ENCODE measurements around the gene PIP5K1B. TPM values are rescaled to one million over a fixed set of nuclear protein-coding genes. Genes with fewer than 3 reads are reported as not detected.

The PIP5K1B gene
- total RNA-seq, 1 donor from 2014 or later, result 1.3 TPM

DNA sequence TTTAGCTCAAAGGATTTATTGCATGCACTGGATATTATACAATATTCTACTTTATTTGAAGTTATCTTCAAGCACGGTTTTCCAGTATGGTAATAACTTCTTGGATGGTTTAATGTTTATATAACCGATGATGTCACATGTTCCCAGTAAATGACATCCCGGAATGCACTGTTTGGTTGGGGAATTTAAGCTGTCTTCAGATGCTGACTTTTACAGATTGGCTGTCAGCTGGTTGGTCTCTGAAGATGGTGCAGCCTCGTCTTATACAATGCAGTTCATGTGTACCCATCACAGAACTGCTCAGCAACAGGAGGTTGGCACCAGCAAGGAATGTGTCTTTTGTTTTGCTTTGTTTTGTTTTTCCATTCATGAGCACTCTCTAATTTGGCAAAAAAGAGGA is 165.0 kb downstream of the PIP5K1B start:
- Histone ChIP-seq H3K27me3 (ENCODE audit: insufficient read depth, low read length) (no peaks in the 10 kb centered on the region), H4K20me1 (ENCODE audit: insufficient read depth, low read length) (no peaks in the 10 kb centered on the region), H3K27ac (ENCODE audit: low read depth, low read length) (no peak overlapping the region), H3K4me2 (ENCODE audit: low read length) (no peak overlapping the region), H3K4me1 (ENCODE audit: insufficient read depth, low read length) (no peaks in the 10 kb centered on the region), H3K36me3 (ENCODE audit: insufficient read depth, low read length) (no peaks in the 10 kb centered on the region), H3K9ac (ENCODE audit: low read length) (no peak overlapping the region), H2AFZ (ENCODE audit: low read depth, low read length) (no peak overlapping the region), H3K79me2 (ENCODE audit: insufficient read depth, low read length) (no peaks in the 10 kb centered on the region), H3K9me3 (ENCODE audit: insufficient read depth, low read depth, low read length) (no peaks in the 10 kb centered on the region), H3K4me3 (ENCODE audit: insufficient read depth, low read depth, low read length) (no peak overlapping the region)
- H3K4me1 Mint-ChIP-seq (ENCODE audit: low read depth, unreplicated experiment), result no peaks in the 10 kb centered on the region
- no peaks in the 10 kb centered on the region for H3K9me3 Mint-ChIP-seq (ENCODE audit: unreplicated experiment)
- no peak for DNase-seq (ENCODE audit: low read depth)
- H3K27ac Mint-ChIP-seq (ENCODE audit: unreplicated experiment), result no peak overlapping the region
- H3K36me3 Mint-ChIP-seq (ENCODE audit: low read depth, unreplicated experiment), result no peaks in the 10 kb centered on the region
- TF ChIP-seq, protein P1, sequence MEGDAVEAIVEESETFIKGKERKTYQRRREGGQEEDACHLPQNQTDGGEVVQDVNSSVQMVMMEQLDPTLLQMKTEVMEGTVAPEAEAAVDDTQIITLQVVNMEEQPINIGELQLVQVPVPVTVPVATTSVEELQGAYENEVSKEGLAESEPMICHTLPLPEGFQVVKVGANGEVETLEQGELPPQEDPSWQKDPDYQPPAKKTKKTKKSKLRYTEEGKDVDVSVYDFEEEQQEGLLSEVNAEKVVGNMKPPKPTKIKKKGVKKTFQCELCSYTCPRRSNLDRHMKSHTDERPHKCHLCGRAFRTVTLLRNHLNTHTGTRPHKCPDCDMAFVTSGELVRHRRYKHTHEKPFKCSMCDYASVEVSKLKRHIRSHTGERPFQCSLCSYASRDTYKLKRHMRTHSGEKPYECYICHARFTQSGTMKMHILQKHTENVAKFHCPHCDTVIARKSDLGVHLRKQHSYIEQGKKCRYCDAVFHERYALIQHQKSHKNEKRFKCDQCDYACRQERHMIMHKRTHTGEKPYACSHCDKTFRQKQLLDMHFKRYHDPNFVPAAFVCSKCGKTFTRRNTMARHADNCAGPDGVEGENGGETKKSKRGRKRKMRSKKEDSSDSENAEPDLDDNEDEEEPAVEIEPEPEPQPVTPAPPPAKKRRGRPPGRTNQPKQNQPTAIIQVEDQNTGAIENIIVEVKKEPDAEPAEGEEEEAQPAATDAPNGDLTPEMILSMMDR (IDR thresholded peaks at IDR 0.05; ENCODE audit: insufficient read depth, low read depth, low read length), result no peak
- no peak for TF ChIP-seq EZH2 (IDR thresholded peaks at IDR 0.05; ENCODE audit: insufficient read depth, low read length)
- H3K4me3 Mint-ChIP-seq (ENCODE audit: unreplicated experiment), result no peak overlapping the region
- peaks cover 2% of the 10 kb centered on the region for H3K27me3 Mint-ChIP-seq (ENCODE audit: low read depth, unreplicated experiment)
- FAIRE-seq, result no peak

DNA sequence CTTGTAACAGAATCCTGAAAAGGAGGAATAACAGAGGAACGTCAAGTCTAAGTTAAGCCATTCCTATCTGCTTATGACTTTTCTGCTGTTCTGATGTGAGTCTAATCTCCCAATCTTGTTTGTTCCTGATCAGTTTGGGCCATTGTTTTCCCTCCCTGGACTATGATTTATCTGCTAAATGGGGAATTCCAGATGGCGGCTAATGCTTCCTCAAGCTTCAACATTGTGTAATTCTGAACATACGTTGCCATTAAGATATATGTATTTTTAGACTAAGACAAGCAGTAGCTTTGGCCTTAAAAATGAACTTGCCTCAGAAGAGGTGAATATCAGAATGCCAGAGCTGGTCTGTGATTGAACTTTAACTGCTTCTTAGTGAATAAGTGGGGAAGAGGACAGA is 166.2 kb downstream of the PIP5K1B start:
- Mint-ChIP-seq H3K4me1 (ENCODE audit: low read depth, unreplicated experiment) (no peaks in the 10 kb centered on the region), H3K27ac (ENCODE audit: unreplicated experiment) (no peak overlapping the region), H3K36me3 (ENCODE audit: low read depth, unreplicated experiment) (no peaks in the 10 kb centered on the region)

DNA sequence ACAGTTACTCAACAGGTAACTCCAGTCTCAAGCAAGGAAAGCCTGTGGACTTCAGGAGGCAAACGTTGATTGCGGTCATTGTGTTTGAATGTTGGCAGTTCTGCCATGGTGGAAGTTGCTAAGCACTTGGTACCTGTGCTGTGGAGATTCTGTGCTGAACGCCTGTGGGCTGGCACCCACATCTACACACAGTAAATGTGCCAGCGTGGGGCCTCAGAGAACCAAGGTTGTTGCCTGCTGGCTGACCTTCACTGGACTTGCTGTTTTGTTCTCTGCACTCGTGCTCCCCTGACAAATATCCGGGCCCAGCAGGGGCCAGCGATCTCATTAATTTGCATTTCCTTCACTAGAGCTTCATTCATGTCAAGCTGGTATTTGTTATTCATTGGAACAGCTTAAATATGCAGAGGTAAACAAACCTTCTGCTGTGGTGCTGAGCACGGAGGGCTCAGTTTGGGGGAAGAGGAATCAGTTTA is 167.0 kb downstream of the PIP5K1B start:
- H3K4me2 ChIP-seq (ENCODE audit: low read length), result no peak overlapping the region
- H3K4me1 ChIP-seq (ENCODE audit: insufficient read depth, low read length), result no peaks in the 10 kb centered on the region
- no peak for FAIRE-seq
- no peaks in the 10 kb centered on the region for H3K36me3 ChIP-seq (ENCODE audit: insufficient read depth, low read length)
- no peaks in the 10 kb centered on the region for H3K9me3 ChIP-seq (ENCODE audit: insufficient read depth, low read depth, low read length)
- H3K4me1 Mint-ChIP-seq (ENCODE audit: low read depth, unreplicated experiment), result no peaks in the 10 kb centered on the region
- no peak overlapping the region for H3K27ac Mint-ChIP-seq (ENCODE audit: unreplicated experiment)
- H4K20me1 ChIP-seq (ENCODE audit: insufficient read depth, low read length), result no peaks in the 10 kb centered on the region
- no peak overlapping the region for H3K27ac ChIP-seq (ENCODE audit: low read depth, low read length)
- no peaks in the 10 kb centered on the region for H3K79me2 ChIP-seq (ENCODE audit: insufficient read depth, low read length)
- H3K36me3 Mint-ChIP-seq (ENCODE audit: low read depth, unreplicated experiment), result no peaks in the 10 kb centered on the region
- no peak overlapping the region for H3K4me3 ChIP-seq (ENCODE audit: insufficient read depth, low read depth, low read length)
- no peaks in the 10 kb centered on the region for H3K27me3 ChIP-seq (ENCODE audit: insufficient read depth, low read length)
- DNase-seq (ENCODE audit: low read depth), result no peak
- TF ChIP-seq, protein P1 (IDR thresholded peaks at IDR 0.05; ENCODE audit: insufficient read depth, low read depth, low read length), result no peak
- no peak for TF ChIP-seq EZH2 (IDR thresholded peaks at IDR 0.05; ENCODE audit: insufficient read depth, low read length)
- no peak overlapping the region for H3K4me3 Mint-ChIP-seq (ENCODE audit: unreplicated experiment)
- H3K9ac ChIP-seq (ENCODE audit: low read length), result no peak overlapping the region
- peaks cover 2% of the 10 kb centered on the region for H3K27me3 Mint-ChIP-seq (ENCODE audit: low read depth, unreplicated experiment)
- H3K9me3 Mint-ChIP-seq (ENCODE audit: unreplicated experiment), result no peaks in the 10 kb centered on the region
- peak overlapping the region; percentile 41 for H2AFZ ChIP-seq (ENCODE audit: low read depth, low read length)

More for the DNA sequence above, 166.2 kb downstream of the PIP5K1B start:
- H3K4me3 ChIP-seq (ENCODE audit: insufficient read depth, low read depth, low read length), result no peak overlapping the region
- H3K27ac ChIP-seq (ENCODE audit: low read depth, low read length), result no peak overlapping the region
- no peaks in the 10 kb centered on the region for H3K36me3 ChIP-seq (ENCODE audit: insufficient read depth, low read length)
- no peaks in the 10 kb centered on the region for H3K27me3 ChIP-seq (ENCODE audit: insufficient read depth, low read length)
- FAIRE-seq (no peak), DNase-seq (ENCODE audit: low read depth) (no peak)
- no peak overlapping the region for H2AFZ ChIP-seq (ENCODE audit: low read depth, low read length)
- no peak overlapping the region for H3K9ac ChIP-seq (ENCODE audit: low read length)
- no peak overlapping the region for H3K4me3 Mint-ChIP-seq (ENCODE audit: unreplicated experiment)
- no peak overlapping the region for H3K4me2 ChIP-seq (ENCODE audit: low read length)
- H3K79me2 ChIP-seq (ENCODE audit: insufficient read depth, low read length), result no peaks in the 10 kb centered on the region
- TF ChIP-seq, protein P1 (IDR thresholded peaks at IDR 0.05; ENCODE audit: insufficient read depth, low read depth, low read length), result no peak
- peaks cover 2% of the 10 kb centered on the region for H3K27me3 Mint-ChIP-seq (ENCODE audit: low read depth, unreplicated experiment)
- no peaks in the 10 kb centered on the region for H3K9me3 ChIP-seq (ENCODE audit: insufficient read depth, low read depth, low read length)
- H4K20me1 ChIP-seq (ENCODE audit: insufficient read depth, low read length), result no peaks in the 10 kb centered on the region
- no peaks in the 10 kb centered on the region for H3K4me1 ChIP-seq (ENCODE audit: insufficient read depth, low read length)
- H3K9me3 Mint-ChIP-seq (ENCODE audit: unreplicated experiment), result no peaks in the 10 kb centered on the region

Data from astrocyte (in vitro differentiated cells and primary cell).